Measurements from ENCODE around the gene FUT8. TPM values are rescaled to one million over a fixed set of nuclear protein-coding genes. Genes with fewer than 3 reads are reported as not detected.

The FUT8 gene
- total RNA-seq, 1 experiment from 2014 or later, result 11.8 TPM

GRCh38 chr14:65620195-65620594 lies 207.7 kb downstream of the FUT8 start:
- Mint-ChIP-seq H3K9me3 (ENCODE audit: unreplicated experiment) (no peaks in the 10 kb centered on the region), H3K36me3 (ENCODE audit: insufficient read depth, unreplicated experiment) (peaks cover 11% of the 10 kb centered on the region), H3K4me3 (ENCODE audit: unreplicated experiment) (no peak overlapping the region), H3K27ac (ENCODE audit: low read depth, unreplicated experiment) (no peak overlapping the region), H3K4me1 (ENCODE audit: insufficient read depth, unreplicated experiment) (no peaks in the 10 kb centered on the region), H3K27me3 (ENCODE audit: insufficient read depth, unreplicated experiment) (no peaks in the 10 kb centered on the region)
- intact Hi-C loops (cut with micrococcal nuclease), result no loop called here
- CTCF ChIA-PET, result interaction anchor here (0.6 kb wide), 1 partner anchor 1153 kb away, joined by 6 read pairs; no protein-coding TSS in a partner anchor
- POLR2A ChIA-PET, result no interaction called here
- TF ChIP-seq, protein P1, sequence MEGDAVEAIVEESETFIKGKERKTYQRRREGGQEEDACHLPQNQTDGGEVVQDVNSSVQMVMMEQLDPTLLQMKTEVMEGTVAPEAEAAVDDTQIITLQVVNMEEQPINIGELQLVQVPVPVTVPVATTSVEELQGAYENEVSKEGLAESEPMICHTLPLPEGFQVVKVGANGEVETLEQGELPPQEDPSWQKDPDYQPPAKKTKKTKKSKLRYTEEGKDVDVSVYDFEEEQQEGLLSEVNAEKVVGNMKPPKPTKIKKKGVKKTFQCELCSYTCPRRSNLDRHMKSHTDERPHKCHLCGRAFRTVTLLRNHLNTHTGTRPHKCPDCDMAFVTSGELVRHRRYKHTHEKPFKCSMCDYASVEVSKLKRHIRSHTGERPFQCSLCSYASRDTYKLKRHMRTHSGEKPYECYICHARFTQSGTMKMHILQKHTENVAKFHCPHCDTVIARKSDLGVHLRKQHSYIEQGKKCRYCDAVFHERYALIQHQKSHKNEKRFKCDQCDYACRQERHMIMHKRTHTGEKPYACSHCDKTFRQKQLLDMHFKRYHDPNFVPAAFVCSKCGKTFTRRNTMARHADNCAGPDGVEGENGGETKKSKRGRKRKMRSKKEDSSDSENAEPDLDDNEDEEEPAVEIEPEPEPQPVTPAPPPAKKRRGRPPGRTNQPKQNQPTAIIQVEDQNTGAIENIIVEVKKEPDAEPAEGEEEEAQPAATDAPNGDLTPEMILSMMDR (IDR thresholded peaks at IDR 0.05; ENCODE audit: unreplicated experiment), result no peak
- peak; percentile 14 for DNase-seq (ENCODE audit: unreplicated experiment)
- BruUV-seq (replicated peaks), result no TSS peak

DNA sequence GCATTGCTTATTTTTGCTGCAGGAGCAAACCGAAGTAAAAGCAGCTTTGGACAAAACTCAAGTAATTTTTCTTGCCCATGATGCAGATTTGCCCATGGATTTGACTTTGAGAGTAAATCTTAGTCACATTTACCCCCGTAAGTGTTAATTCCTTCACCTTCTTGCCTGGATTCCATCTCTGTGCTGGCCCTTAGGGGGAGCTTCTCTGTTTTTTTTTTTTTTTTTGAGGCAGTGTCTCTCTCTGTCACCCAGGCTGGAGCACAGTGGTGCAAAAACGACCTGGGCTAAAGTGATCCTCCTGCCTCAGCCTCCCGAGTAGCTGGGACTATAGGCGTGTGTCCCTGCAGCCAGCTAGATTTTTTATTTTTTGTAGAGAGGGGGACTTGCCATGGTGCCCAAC lies 210.2 kb downstream of the FUT8 start:
- Mint-ChIP-seq H3K4me1 (ENCODE audit: insufficient read depth, unreplicated experiment) (no peaks in the 10 kb centered on the region), H3K36me3 (ENCODE audit: insufficient read depth, unreplicated experiment) (peaks cover 11% of the 10 kb centered on the region), H3K27me3 (ENCODE audit: insufficient read depth, unreplicated experiment) (no peaks in the 10 kb centered on the region), H3K27ac (ENCODE audit: low read depth, unreplicated experiment) (no peak overlapping the region), H3K9me3 (ENCODE audit: unreplicated experiment) (no peaks in the 10 kb centered on the region), H3K4me3 (ENCODE audit: unreplicated experiment) (no peak overlapping the region)
- no TSS peak for BruUV-seq (replicated peaks)
- CTCF ChIA-PET, result interaction anchor here (0.6 to 1.2 kb wide), 2 partner anchors 79 to 198 kb away, joined by 3 to 4 read pairs; no protein-coding TSS in a partner anchor
- TF ChIP-seq, protein P1 (IDR thresholded peaks at IDR 0.05; ENCODE audit: unreplicated experiment), result no peak
- no peak for DNase-seq (ENCODE audit: unreplicated experiment)
- intact Hi-C loops (cut with micrococcal nuclease), result no loop called here
- POLR2A ChIA-PET, result no interaction called here

GRCh38 chr14:65623759-65624158 lies 211.2 kb downstream of the FUT8 start:
- TF ChIP-seq, protein P1 (IDR thresholded peaks at IDR 0.05; ENCODE audit: unreplicated experiment), result no peak
- no peaks in the 10 kb centered on the region for H3K4me1 Mint-ChIP-seq (ENCODE audit: insufficient read depth, unreplicated experiment)
- H3K9me3 Mint-ChIP-seq (ENCODE audit: unreplicated experiment), result no peaks in the 10 kb centered on the region
- POLR2A ChIA-PET, result no interaction called here
- CTCF ChIA-PET, result interaction anchor here (0.6 kb wide), 1 partner anchor 162 kb away, joined by 5 read pairs; no protein-coding TSS in a partner anchor
- H3K4me3 Mint-ChIP-seq (ENCODE audit: unreplicated experiment), result no peak overlapping the region
- intact Hi-C loops (cut with micrococcal nuclease), result no loop called here
- H3K27ac Mint-ChIP-seq (ENCODE audit: low read depth, unreplicated experiment), result no peak overlapping the region
- no peak for DNase-seq (ENCODE audit: unreplicated experiment)
- no TSS peak for BruUV-seq (replicated peaks)
- no peaks in the 10 kb centered on the region for H3K27me3 Mint-ChIP-seq (ENCODE audit: insufficient read depth, unreplicated experiment)
- peaks cover 11% of the 10 kb centered on the region for H3K36me3 Mint-ChIP-seq (ENCODE audit: insufficient read depth, unreplicated experiment)

- no peaks in the 10 kb centered on the region for H3K9me3 Mint-ChIP-seq (ENCODE audit: unreplicated experiment)
- H3K27me3 Mint-ChIP-seq (ENCODE audit: insufficient read depth, unreplicated experiment), result no peaks in the 10 kb centered on the region
- TF ChIP-seq, protein P1 (IDR thresholded peaks at IDR 0.05; ENCODE audit: unreplicated experiment), result no peak
- ChIA-PET POLR2A (interaction anchor here (1.3 kb wide), 1 partner anchor 12 kb away, joined by 3 read pairs; no protein-coding TSS in a partner anchor), CTCF (interaction anchor here (0.6 to 1.0 kb wide), 3 partner anchors 12 to 380 kb away, joined by 3 to 4 read pairs (median 3); no protein-coding TSS in a partner anchor)
- intact Hi-C loops (cut with micrococcal nuclease), result no loop called here
- no TSS peak for BruUV-seq (replicated peaks)
- no peak for DNase-seq (ENCODE audit: unreplicated experiment)
- H3K4me3 Mint-ChIP-seq (ENCODE audit: unreplicated experiment), result no peak overlapping the region
- no peak overlapping the region for H3K27ac Mint-ChIP-seq (ENCODE audit: low read depth, unreplicated experiment)
- H3K4me1 Mint-ChIP-seq (ENCODE audit: insufficient read depth, unreplicated experiment), result no peaks in the 10 kb centered on the region
- H3K36me3 Mint-ChIP-seq (ENCODE audit: insufficient read depth, unreplicated experiment), result peaks cover 13% of the 10 kb centered on the region
Observed at GRCh38 chr14:65627315-65627714, 214.8 kb downstream of the FUT8 start.

Measured in MCF 10A (cell line).